Measurements from ENCODE around the gene ZNF804B. TPM values are rescaled to one million over a fixed set of nuclear protein-coding genes. Genes with fewer than 3 reads are reported as not detected.

ZNF804B gene
- total and polyA plus RNA-seq, 4 donors = not detected

- H3K4me1 ChIP-seq (ENCODE audit: control insufficient read depth in 4 of 4, insufficient read depth in 4 of 4, low read length in 3 of 4) = no peaks in the 10 kb centered on the region
- H3K4me3 ChIP-seq (ENCODE audit: low read depth in 1 of 3, low read length in 3 of 3) = no peak overlapping the region
- 69% methylated on average over 2 of the region's 2 CpGs for WGBS
- no peak for DNase-seq (ENCODE audit: low spot score)
- TF ChIP-seq CTCF (IDR thresholded peaks at IDR 0.05; ENCODE audit: low read depth, low read length, missing input control) (no peak), SP1 (IDR thresholded peaks at IDR 0.05) (no peak), JUND (IDR thresholded peaks at IDR 0.05) (no peak), ZBTB33 (IDR thresholded peaks at IDR 0.05) (no peak), ATF3 (IDR thresholded peaks at IDR 0.05) (no peak), REST (IDR thresholded peaks at IDR 0.05) (no peak), HNF4G (IDR thresholded peaks at IDR 0.05) (no peak), RAD21 (IDR thresholded peaks at IDR 0.05) (no peak), NR2F2 (IDR thresholded peaks at IDR 0.05) (no peak), YY1 (IDR thresholded peaks at IDR 0.05) (no peak), EGR1 (IDR thresholded peaks at IDR 0.05; ENCODE audit: low read depth in 2 of 2) (no peak), FOXA1 (IDR thresholded peaks at IDR 0.05) (no peak), GABPA (IDR thresholded peaks at IDR 0.05 in 1 of 2, conservative IDR thresholded peaks at IDR 0.05 in 1 of 2) (no peak), MAX (IDR thresholded peaks at IDR 0.05) (no peak), FOXA2 (IDR thresholded peaks at IDR 0.05) (no peak), TAF1 (conservative IDR thresholded peaks at IDR 0.05) (no peak), HNF4A (conservative IDR thresholded peaks at IDR 0.05) (no peak), RXRA (IDR thresholded peaks at IDR 0.05) (no peak)
- H3K9me3 ChIP-seq (ENCODE audit: control insufficient read depth in 4 of 4, low read length in 3 of 4) = no peaks in the 10 kb centered on the region
- no peak overlapping the region for H3K27ac ChIP-seq (ENCODE audit: low read depth in 1 of 2, low read length in 2 of 2)
- H3K27me3 ChIP-seq (ENCODE audit: control insufficient read depth in 4 of 4, insufficient read depth in 4 of 4, low read length in 3 of 4) = no peaks in the 10 kb centered on the region
- H3K9ac ChIP-seq (ENCODE audit: low read depth in 1 of 2, low read length in 2 of 2) = no peak overlapping the region
- no peaks in the 10 kb centered on the region for H3K36me3 ChIP-seq (ENCODE audit: control insufficient read depth in 4 of 4, insufficient read depth in 3 of 4, low read depth in 1 of 4, low read length in 3 of 4)
Measured at GRCh38 chr7:89283302-89283701, 523.8 kb downstream of the ZNF804B start.

Measured in liver (tissue), 9 donors.